ENCODE measurements around the gene ALK. TPM values are rescaled to one million over a fixed set of nuclear protein-coding genes. Genes with fewer than 3 reads are reported as not detected.

ALK gene
- total RNA-seq, 1 experiment from 2014 or later = not detected

GRCh38 chr2:29611850-29612249 is 309.5 kb downstream of the ALK start:
- no peak overlapping the region for H3K18ac ChIP-seq (ENCODE audit: insufficient read length, low read depth, low read length)
- no peak overlapping the region for H4K5ac ChIP-seq (ENCODE audit: insufficient read length, low read depth, low read length)
- no peak overlapping the region for H3T11ph ChIP-seq (ENCODE audit: low read length)
- no peak overlapping the region for H3K14ac ChIP-seq (ENCODE audit: insufficient read depth, low read length)
- peaks cover 3% of the 10 kb centered on the region; the same call in 1 of the 2 replicates for H3K4me1 ChIP-seq (ENCODE audit: insufficient read depth, low read length)
- H3K4ac ChIP-seq (ENCODE audit: low read depth, low read length) = no peak overlapping the region
- no peak for DNase-seq
- no CpG with 5 or more reads among the region's 5 CpGs for WGBS (ENCODE audit: extremely low coverage, insufficient read length, low lambda C conversion rate)
- Mint-ChIP-seq H3K27ac (no peak overlapping the region), H3K4me3 (no peak overlapping the region), H3K4me1 (peaks cover 29 to 32% of the 10 kb centered on the region in 2 experiments), H3K9me3 (no peaks in the 10 kb centered on the region), H3K36me3 (ENCODE audit: insufficient read depth in 1 of 3, low read depth in 3 of 3) (no peaks in the 10 kb centered on the region; a peak in 2 of 7 replicates), H3K27me3 (ENCODE audit: low read depth) (peaks cover 2% of the 10 kb centered on the region)
- H4K91ac ChIP-seq (ENCODE audit: insufficient read length, low read depth, low read length) = no peak overlapping the region
- no peak overlapping the region for H2BK5ac ChIP-seq (ENCODE audit: insufficient read length, low read length)
- no peaks in the 10 kb centered on the region for H3K9me3 ChIP-seq (ENCODE audit: control insufficient read depth, low read depth, low read length)
- no peaks in the 10 kb centered on the region for H3K79me1 ChIP-seq (ENCODE audit: insufficient read depth, low read depth, low read length, poor library complexity, severe bottlenecking)
- H3K23ac ChIP-seq (ENCODE audit: insufficient read length, low read depth, low read length) = no peak overlapping the region
- no peak overlapping the region for H3K27ac ChIP-seq (ENCODE audit: insufficient read length, low read depth, low read length)
- no peak overlapping the region for H2BK15ac ChIP-seq (ENCODE audit: low read depth, low read length)
- no peak overlapping the region for H2BK120ac ChIP-seq (ENCODE audit: low read depth, low read length, poor library complexity, severe bottlenecking)
- no peak overlapping the region for H2BK20ac ChIP-seq (ENCODE audit: low read depth, low read length, poor library complexity, severe bottlenecking)
- no peak overlapping the region for H4K8ac ChIP-seq (replicated peaks; ENCODE audit: insufficient read length, low read depth, low read length)
- no peak overlapping the region for H2AFZ ChIP-seq (ENCODE audit: low read length)
- H2BK12ac ChIP-seq (ENCODE audit: insufficient read length, low read depth, low read length) = no peak overlapping the region
- no peak overlapping the region for H3K4me2 ChIP-seq (ENCODE audit: insufficient read depth, insufficient read length, low read length)
- H3K23me2 ChIP-seq (ENCODE audit: insufficient read length, low read depth, low read length, poor library complexity, severe bottlenecking) = no peaks in the 10 kb centered on the region
- H3K79me2 ChIP-seq (ENCODE audit: insufficient read depth, low read length) = no peaks in the 10 kb centered on the region
- H3K56ac ChIP-seq (ENCODE audit: insufficient read length, low read depth, low read length) = no peak overlapping the region
- no peak for TF ChIP-seq CTCF (conservative IDR thresholded peaks at IDR 0.05)
- H3K9ac ChIP-seq (ENCODE audit: extremely low read depth, insufficient read length, low read length) = no peak overlapping the region
- no peaks in the 10 kb centered on the region for H3K27me3 ChIP-seq (ENCODE audit: insufficient read depth, low read length)
- H2AK5ac ChIP-seq (ENCODE audit: insufficient read length, low read length) = no peak overlapping the region
- no peaks in the 10 kb centered on the region for H4K20me1 ChIP-seq (ENCODE audit: control insufficient read depth, insufficient read depth, insufficient read length)
